AG09319 (cell line): ENCODE measurements around the gene CCDC17.

ENCODE experiments used
- DNase-seq: peaks from one replicate; pipeline ENCODE4 v3.0.0-alpha.2; 2010; ENCODE audit warnings: low read depth; ENCODE audit errors: extremely low read depth
- TF ChIP-seq, protein P1 (sequence below): IDR thresholded peaks from 2 replicates; pipeline ENCODE4 v1.5.1; 2011; ENCODE audit warnings: low read depth, mild to moderate bottlenecking, inconsistent platforms, low read length, moderate library complexity

CCDC17 gene

GRCh38 chr1:45573231-45573804, 50.5 kb downstream of the CCDC17 start:
- TF ChIP-seq, protein P1, sequence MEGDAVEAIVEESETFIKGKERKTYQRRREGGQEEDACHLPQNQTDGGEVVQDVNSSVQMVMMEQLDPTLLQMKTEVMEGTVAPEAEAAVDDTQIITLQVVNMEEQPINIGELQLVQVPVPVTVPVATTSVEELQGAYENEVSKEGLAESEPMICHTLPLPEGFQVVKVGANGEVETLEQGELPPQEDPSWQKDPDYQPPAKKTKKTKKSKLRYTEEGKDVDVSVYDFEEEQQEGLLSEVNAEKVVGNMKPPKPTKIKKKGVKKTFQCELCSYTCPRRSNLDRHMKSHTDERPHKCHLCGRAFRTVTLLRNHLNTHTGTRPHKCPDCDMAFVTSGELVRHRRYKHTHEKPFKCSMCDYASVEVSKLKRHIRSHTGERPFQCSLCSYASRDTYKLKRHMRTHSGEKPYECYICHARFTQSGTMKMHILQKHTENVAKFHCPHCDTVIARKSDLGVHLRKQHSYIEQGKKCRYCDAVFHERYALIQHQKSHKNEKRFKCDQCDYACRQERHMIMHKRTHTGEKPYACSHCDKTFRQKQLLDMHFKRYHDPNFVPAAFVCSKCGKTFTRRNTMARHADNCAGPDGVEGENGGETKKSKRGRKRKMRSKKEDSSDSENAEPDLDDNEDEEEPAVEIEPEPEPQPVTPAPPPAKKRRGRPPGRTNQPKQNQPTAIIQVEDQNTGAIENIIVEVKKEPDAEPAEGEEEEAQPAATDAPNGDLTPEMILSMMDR: no peak
- DNase-seq: no peak

- TF ChIP-seq, protein P1: no peak
Measured at GRCh38 chr1:45570631-45571030, 53.2 kb downstream of the CCDC17 start.

More at GRCh38 chr1:45570631-45571030, 53.2 kb downstream of the CCDC17 start:
- no peak for DNase-seq
